ENCODE measurements around the gene PADI2. TPM values are rescaled to one million over a fixed set of nuclear protein-coding genes. Genes with fewer than 3 reads are reported as not detected.

The PADI2 gene
- total and polyA plus RNA-seq, 9 of the 15 experiments (the other 6 are each of a cell fraction or from before 2014, with no cell fraction given), result 0.01 to 0.11 (median 0.01) TPM; not detected in 5

DNA sequence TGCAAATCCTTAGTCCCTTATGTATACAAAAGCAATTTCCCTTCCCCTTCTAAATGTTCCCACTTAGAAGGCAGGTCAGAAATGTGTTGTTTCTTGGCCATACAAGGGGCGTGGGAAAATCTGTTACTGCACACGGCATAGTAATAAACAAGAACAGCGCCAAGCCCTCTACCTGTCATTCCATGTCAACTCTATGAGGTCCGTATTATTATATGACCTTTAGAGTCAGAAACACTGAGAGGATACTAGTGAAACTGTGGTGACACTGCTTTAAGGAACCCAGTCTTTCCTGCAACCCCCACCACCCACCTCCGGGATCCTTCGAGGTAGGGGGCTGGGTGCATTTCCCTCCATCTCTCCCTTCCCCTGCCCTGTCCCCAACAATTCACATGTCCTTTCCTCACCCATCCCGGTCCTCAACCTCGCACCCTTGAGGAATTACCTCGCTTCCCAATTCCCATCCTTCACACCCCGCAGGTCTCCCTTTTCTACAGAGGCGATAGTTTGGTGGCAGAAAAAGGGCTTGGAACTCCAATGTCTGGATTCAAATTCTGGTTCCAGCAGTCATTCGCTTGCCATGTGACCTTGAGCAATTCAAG is 66.1 kb downstream of the PADI2 start (continued):
- TF ChIP-seq, protein P1, sequence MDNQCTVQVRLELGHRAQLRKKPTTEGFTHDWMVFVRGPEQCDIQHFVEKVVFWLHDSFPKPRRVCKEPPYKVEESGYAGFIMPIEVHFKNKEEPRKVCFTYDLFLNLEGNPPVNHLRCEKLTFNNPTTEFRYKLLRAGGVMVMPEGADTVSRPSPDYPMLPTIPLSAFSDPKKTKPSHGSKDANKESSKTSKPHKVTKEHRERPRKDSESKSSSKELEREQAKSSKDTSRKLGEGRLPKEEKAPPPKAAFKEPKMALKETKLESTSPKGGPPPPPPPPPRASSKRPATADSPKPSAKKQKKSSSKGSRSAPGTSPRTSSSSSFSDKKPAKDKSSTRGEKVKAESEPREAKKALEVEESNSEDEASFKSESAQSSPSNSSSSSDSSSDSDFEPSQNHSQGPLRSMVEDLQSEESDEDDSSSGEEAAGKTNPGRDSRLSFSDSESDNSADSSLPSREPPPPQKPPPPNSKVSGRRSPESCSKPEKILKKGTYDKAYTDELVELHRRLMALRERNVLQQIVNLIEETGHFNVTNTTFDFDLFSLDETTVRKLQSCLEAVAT (IDR thresholded peaks at IDR 0.05), result 0 out of 4 replicates have a peak, but pooled peaks of 1 of the 2 experiments have one; percentile 36
- 0 out of 4 replicates have a peak, but pooled peaks of 1 of the 2 experiments have one; percentile 0 for TF ChIP-seq KDM4B (IDR thresholded peaks at IDR 0.05; ENCODE audit: borderline replicate concordance in 2 of 2, low read depth in 1 of 2)
- TF ChIP-seq TCF7 (IDR thresholded peaks at IDR 0.05; ENCODE audit: borderline replicate concordance), result 0 out of 2 replicates have a peak, but pooled peaks have one; percentile 12
- no peak for TF ChIP-seq POLR2AphosphoS2 (IDR thresholded peaks at IDR 0.05; ENCODE audit: low read length)
- peak; percentile 40; the same call in 1 of the 2 replicates for TF ChIP-seq TOE1 (IDR thresholded peaks at IDR 0.05; ENCODE audit: borderline replicate concordance)
- TF ChIP-seq TOE1 (CRISPR knock-in tag; IDR thresholded peaks at IDR 0.05; ENCODE audit: borderline replicate concordance, low read depth), result no peak
- TF ChIP-seq HSF4 (CRISPR knock-in tag; IDR thresholded peaks at IDR 0.05; ENCODE audit: borderline replicate concordance), result no peak
- TF ChIP-seq ZNF583 (CRISPR knock-in tag; IDR thresholded peaks at IDR 0.05), result no peak
- TF ChIP-seq, protein P2, sequence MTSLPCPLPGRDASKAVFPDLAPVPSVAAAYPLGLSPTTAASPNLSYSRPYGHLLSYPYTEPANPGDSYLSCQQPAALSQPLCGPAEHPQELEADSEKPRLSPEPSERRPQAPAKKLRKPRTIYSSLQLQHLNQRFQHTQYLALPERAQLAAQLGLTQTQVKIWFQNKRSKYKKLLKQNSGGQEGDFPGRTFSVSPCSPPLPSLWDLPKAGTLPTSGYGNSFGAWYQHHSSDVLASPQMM (CRISPR knock-in tag; IDR thresholded peaks at IDR 0.05), result no peak
- peak; percentile 15; the same call in 1 of the 2 replicates for TF ChIP-seq EP400 (IDR thresholded peaks at IDR 0.05)
- no peak for TF ChIP-seq SRSF7 (optimal IDR thresholded peaks at IDR 0.05; ENCODE audit: low read depth, low read length)
- TF ChIP-seq BDP1 (IDR thresholded peaks at IDR 0.05; ENCODE audit: insufficient read depth, insufficient read length), result no peak
- TF ChIP-seq HNRNPH1 (optimal IDR thresholded peaks at IDR 0.05; ENCODE audit: low read depth, low read length), result no peak
- peak; percentile 46; the same call in 1 of the 2 replicates for TF ChIP-seq ZNF431 (CRISPR knock-in tag; IDR thresholded peaks at IDR 0.05)
- TF ChIP-seq, protein P3, sequence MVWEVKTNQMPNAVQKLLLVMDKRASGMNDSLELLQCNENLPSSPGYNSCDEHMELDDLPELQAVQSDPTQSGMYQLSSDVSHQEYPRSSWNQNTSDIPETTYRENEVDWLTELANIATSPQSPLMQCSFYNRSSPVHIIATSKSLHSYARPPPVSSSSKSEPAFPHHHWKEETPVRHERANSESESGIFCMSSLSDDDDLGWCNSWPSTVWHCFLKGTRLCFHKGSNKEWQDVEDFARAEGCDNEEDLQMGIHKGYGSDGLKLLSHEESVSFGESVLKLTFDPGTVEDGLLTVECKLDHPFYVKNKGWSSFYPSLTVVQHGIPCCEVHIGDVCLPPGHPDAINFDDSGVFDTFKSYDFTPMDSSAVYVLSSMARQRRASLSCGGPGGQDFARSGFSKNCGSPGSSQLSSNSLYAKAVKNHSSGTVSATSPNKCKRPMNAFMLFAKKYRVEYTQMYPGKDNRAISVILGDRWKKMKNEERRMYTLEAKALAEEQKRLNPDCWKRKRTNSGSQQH (CRISPR knock-in tag; IDR thresholded peaks at IDR 0.05), result 0 out of 2 replicates have a peak, but pooled peaks have one; percentile 23
- TF ChIP-seq NFRKB (IDR thresholded peaks at IDR 0.05; ENCODE audit: low read depth), result no peak
- TF ChIP-seq, protein P4, sequence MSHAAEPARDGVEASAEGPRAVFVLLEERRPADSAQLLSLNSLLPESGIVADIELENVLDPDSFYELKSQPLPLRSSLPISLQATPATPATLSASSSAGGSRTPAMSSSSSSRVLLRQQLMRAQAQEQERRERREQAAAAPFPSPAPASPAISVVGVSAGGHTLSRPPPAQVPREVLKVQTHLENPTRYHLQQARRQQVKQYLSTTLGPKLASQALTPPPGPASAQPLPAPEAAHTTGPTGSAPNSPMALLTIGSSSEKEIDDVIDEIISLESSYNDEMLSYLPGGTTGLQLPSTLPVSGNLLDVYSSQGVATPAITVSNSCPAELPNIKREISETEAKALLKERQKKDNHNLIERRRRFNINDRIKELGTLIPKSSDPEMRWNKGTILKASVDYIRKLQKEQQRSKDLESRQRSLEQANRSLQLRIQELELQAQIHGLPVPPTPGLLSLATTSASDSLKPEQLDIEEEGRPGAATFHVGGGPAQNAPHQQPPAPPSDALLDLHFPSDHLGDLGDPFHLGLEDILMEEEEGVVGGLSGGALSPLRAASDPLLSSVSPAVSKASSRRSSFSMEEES (CRISPR knock-in tag; IDR thresholded peaks at IDR 0.05), result no peak
- no peak for TF ChIP-seq KAT8 (IDR thresholded peaks at IDR 0.05; ENCODE audit: low read depth)
- no peak for TF ChIP-seq ZKSCAN8 (CRISPR knock-in tag; IDR thresholded peaks at IDR 0.05)
- no peak for TF ChIP-seq ZC3H4 (CRISPR knock-in tag; IDR thresholded peaks at IDR 0.05; ENCODE audit: borderline replicate concordance)
- TF ChIP-seq GABPA (tag; conservative IDR thresholded peaks at IDR 0.05; ENCODE audit: low read depth), result no peak
